Neural cell (in vitro differentiated cells): ENCODE data around the gene PDE8B. TPM values are rescaled to one million over a fixed set of nuclear protein-coding genes. Genes with fewer than 3 reads are reported as not detected.

ENCODE experiments used
- H2AFZ ChIP-seq: fragments of 200-600, 300-800 bp; sonication (generic), shearing (Covaris generic); 2 replicates; pipeline ENCODE4 v1.6.0; 2014; ENCODE audit warnings: low read depth, mild to moderate bottlenecking, antibody characterized with exemption, low read length, moderate library complexity
- H3F3A ChIP-seq: fragments of 200-600 bp; shearing (Covaris generic); 2 replicates; pipeline ENCODE4 v1.6.1; 2016; ENCODE audit warnings: mild to moderate bottlenecking, moderate library complexity, mixed read lengths, antibody characterized with exemption, low read length; ENCODE audit not compliant: insufficient read depth, poor library complexity, severe bottlenecking
- H3K27ac ChIP-seq: fragments of 200-600, 300-800 bp; sonication (generic), shearing (Covaris generic); 2 replicates; pipeline ENCODE4 v1.5.1; 2014; ENCODE audit warnings: mild to moderate bottlenecking, low read length, moderate library complexity
- H3K27me3 ChIP-seq: fragments of 300-800, 200-600 bp; sonication (generic), shearing (Covaris generic); 2 replicates; pipeline ENCODE4 v1.6.0; 2014; ENCODE audit warnings: mild to moderate bottlenecking, low read depth, low read length, moderate library complexity; ENCODE audit not compliant: insufficient read depth
- H3K36me3 ChIP-seq: fragments of 300-800, 200-600 bp; sonication (generic), shearing (Covaris generic); 2 replicates; pipeline ENCODE4 v1.5.1; 2014; ENCODE audit warnings: mild to moderate bottlenecking, antibody characterized with exemption, low read length, moderate library complexity; ENCODE audit not compliant: insufficient read depth
- H3K4me2 ChIP-seq: fragments of 300-800, 200-600 bp; sonication (generic), shearing (Covaris generic); 2 replicates; pipeline ENCODE4 v1.6.0; 2014; ENCODE audit warnings: mild to moderate bottlenecking, low read length
- H3K4me3 ChIP-seq: fragments of 300-800, 200-600 bp; sonication (generic), shearing (Covaris generic); 2 replicates; pipeline ENCODE4 v1.5.1; 2014; ENCODE audit warnings: mild to moderate bottlenecking, low read length, moderate library complexity
- H3K79me2 ChIP-seq: fragments of 200-600 bp; shearing (Covaris generic); replicated peaks from 2 replicates; pipeline ENCODE4 v1.6.0; 2014; ENCODE audit warnings: mild to moderate bottlenecking, low read length, moderate library complexity; ENCODE audit not compliant: insufficient read depth
- H3K9ac ChIP-seq: fragments of 300-800, 200-600 bp; sonication (generic), shearing (Covaris generic); 2 replicates; pipeline ENCODE4 v1.6.1; 2016; ENCODE audit warnings: mild to moderate bottlenecking, low read length, mixed read lengths
- H3K9me2 ChIP-seq: fragments of 200-600 bp; shearing (Covaris generic); 2 replicates; pipeline ENCODE4 v1.6.1; 2016; ENCODE audit warnings: mild to moderate bottlenecking, low read length, mixed read lengths; ENCODE audit not compliant: insufficient read depth
- H3K9me3 ChIP-seq: fragments of 200-600, 300-800 bp; sonication (generic), shearing (Covaris generic); 2 replicates; pipeline ENCODE4 v1.6.1; 2016; ENCODE audit warnings: mild to moderate bottlenecking, mixed run types, low read length, moderate library complexity, mixed read lengths
- H4K20me1 ChIP-seq: fragments of 200-600 bp; shearing (Covaris generic); 2 replicates; pipeline ENCODE4 v1.6.1; 2016; ENCODE audit warnings: mild to moderate bottlenecking, mixed run types; ENCODE audit not compliant: insufficient read depth
- CTCF ChIP-seq: fragments of 450-650 bp; IDR thresholded peaks from 2 replicates; pipeline ENCODE4 v1.5.1; 2014; ENCODE audit warnings: antibody characterized with exemption, mild to moderate bottlenecking, moderate library complexity; ENCODE audit not compliant: poor library complexity, severe bottlenecking
- EP300 ChIP-seq: fragments of 450-650 bp; conservative IDR thresholded peaks from 2 replicates; pipeline ENCODE4 v1.6.1; 2014; ENCODE audit warnings: antibody characterized with exemption, mild to moderate bottlenecking, moderate library complexity; ENCODE audit not compliant: poor library complexity, severe bottlenecking
- EZH2 ChIP-seq: fragments of 200-600, 300-800 bp; shearing (Covaris generic), sonication (generic); IDR thresholded peaks from 2 replicates; pipeline ENCODE4 v1.6.1; 2014; ENCODE audit warnings: antibody characterized with exemption, low read length, borderline replicate concordance, mild to moderate bottlenecking; ENCODE audit not compliant: insufficient read depth, poor library complexity, severe bottlenecking
- MXI1 ChIP-seq: fragments of 450-650 bp; conservative IDR thresholded peaks from 2 replicates; pipeline ENCODE4 v1.6.1; 2014; ENCODE audit warnings: antibody characterized with exemption, mild to moderate bottlenecking; ENCODE audit not compliant: poor library complexity, severe bottlenecking
- POLR2AphosphoS5 ChIP-seq: IDR thresholded peaks from 2 replicates; pipeline ENCODE4 v1.6.1; 2012
- RAD21 ChIP-seq: fragments of 450-650 bp; conservative IDR thresholded peaks from 2 replicates; pipeline ENCODE4 v1.6.1; 2014; ENCODE audit warnings: antibody characterized with exemption, mild to moderate bottlenecking, moderate library complexity
- REST ChIP-seq: IDR thresholded peaks from 2 replicates; pipeline ENCODE4 v1.6.1; 2012; ENCODE audit warnings: borderline replicate concordance
- SMC3 ChIP-seq: fragments of 450-650 bp; conservative IDR thresholded peaks from 2 replicates; pipeline ENCODE4 v1.6.1; 2014; ENCODE audit warnings: antibody characterized with exemption, mild to moderate bottlenecking, moderate library complexity; ENCODE audit not compliant: poor library complexity
- TAF1 ChIP-seq: IDR thresholded peaks from 2 replicates; pipeline ENCODE4 v1.6.1; 2012; ENCODE audit warnings: low read depth
- polyA plus RNA-seq: library from polyadenylated mRNA; depleted of rRNA; stranded (reverse); fragments of >200 nt; gene quantifications from 2 replicates; pipeline ENCODE4 v1.2.3, GENCODE V29; 2014

The PDE8B gene
- polyA plus RNA-seq, 1 donor from 2014 or later: 0.22 TPM

GRCh38 chr5:77235846-77236721 is 25.6 kb downstream of the PDE8B start:
- H2AFZ ChIP-seq: no peak overlapping the region
- H3K9ac ChIP-seq: no peak overlapping the region
- H3K27ac ChIP-seq: no peak overlapping the region
- no peaks in the 10 kb centered on the region for H3K79me2 ChIP-seq
- no peaks in the 10 kb centered on the region for H3K36me3 ChIP-seq
- no peaks in the 10 kb centered on the region for H3K9me3 ChIP-seq
- H3F3A ChIP-seq: no peaks in the 10 kb centered on the region
- TF ChIP-seq POLR2AphosphoS5: no peak
- TF ChIP-seq REST: no peak
- no peak for TF ChIP-seq MXI1
- no peak for TF ChIP-seq TAF1
- TF ChIP-seq SMC3: no peak
- no peak for TF ChIP-seq EZH2
- no peak for TF ChIP-seq RAD21
- no peak for TF ChIP-seq EP300
- no peak for TF ChIP-seq CTCF
- H3K27me3 ChIP-seq: no peaks in the 10 kb centered on the region
- H4K20me1 ChIP-seq: no peaks in the 10 kb centered on the region
- no peak overlapping the region for H3K4me2 ChIP-seq
- no peaks in the 10 kb centered on the region for H3K9me2 ChIP-seq
- no peak overlapping the region for H3K4me3 ChIP-seq

GRCh38 chr5:77239126-77239741 is 28.8 kb downstream of the PDE8B start:
- no peak for TF ChIP-seq SMC3
- TF ChIP-seq EZH2: no peak
- no peak for TF ChIP-seq REST
- TF ChIP-seq EP300: no peak
- TF ChIP-seq TAF1: no peak
- no peak for TF ChIP-seq RAD21
- TF ChIP-seq MXI1: no peak
- TF ChIP-seq CTCF: no peak
- no peak for TF ChIP-seq POLR2AphosphoS5
- Histone ChIP-seq H3K27ac (no peak overlapping the region), H3K79me2 (no peaks in the 10 kb centered on the region), H3K9me2 (no peaks in the 10 kb centered on the region), H3F3A (no peaks in the 10 kb centered on the region), H3K36me3 (no peaks in the 10 kb centered on the region), H2AFZ (no peak overlapping the region), H3K4me2 (no peak overlapping the region), H3K9me3 (no peaks in the 10 kb centered on the region), H3K9ac (no peak overlapping the region), H4K20me1 (no peaks in the 10 kb centered on the region), H3K4me3 (no peak overlapping the region), H3K27me3 (no peaks in the 10 kb centered on the region)
